Measurements from ENCODE around the gene TMEM190.

Gene TMEM190

DNA sequence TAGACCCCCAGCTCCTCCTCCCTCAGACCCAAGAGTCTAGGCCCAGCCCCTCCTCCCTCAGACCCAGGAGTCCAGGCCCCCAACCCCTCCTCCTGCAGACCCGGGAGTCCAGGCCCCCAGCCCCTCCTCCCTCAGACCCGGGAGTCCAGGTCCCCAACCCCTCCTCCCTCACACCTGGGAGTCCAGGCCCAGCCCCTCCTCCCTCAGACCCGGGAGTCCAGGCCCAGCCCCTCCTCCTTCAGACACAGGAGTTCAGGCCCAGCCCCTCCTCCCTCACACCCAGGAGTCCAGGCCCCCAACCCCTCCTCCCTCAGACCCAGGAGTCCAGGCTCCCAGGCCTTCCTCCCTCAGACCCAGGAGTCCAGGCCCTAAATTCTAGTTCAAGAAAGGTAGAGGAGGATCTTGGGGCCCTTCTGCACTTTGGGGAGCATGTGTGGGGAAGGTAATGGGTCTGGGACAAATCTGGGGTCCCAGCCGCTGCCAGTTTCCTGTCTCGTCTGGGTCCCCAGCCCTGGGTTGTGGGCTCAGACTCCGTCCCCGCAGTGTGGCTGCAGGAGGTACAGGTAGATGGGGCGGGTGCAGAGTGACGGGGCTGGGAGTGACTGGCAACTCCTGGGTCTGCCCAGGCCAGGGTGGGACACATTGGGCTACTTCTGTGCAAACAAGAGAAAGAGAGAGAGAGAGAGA is 3.2 kb upstream of the TMEM190 start:
- Mint-ChIP-seq H3K9me3 (no peaks in the 10 kb centered on the region), H3K36me3 (no peaks in the 10 kb centered on the region), H3K27me3 (peaks cover 92% of the 10 kb centered on the region), H3K4me3 (no peak overlapping the region), H3K4me1 (peaks cover 9% of the 10 kb centered on the region), H3K27ac (no peak overlapping the region)
- CTCF ChIA-PET: interaction anchor here (0.6 kb wide), 1 partner anchor 85 kb away, joined by 3 read pairs; no protein-coding TSS in a partner anchor
- DNase-seq: no peak

DNA sequence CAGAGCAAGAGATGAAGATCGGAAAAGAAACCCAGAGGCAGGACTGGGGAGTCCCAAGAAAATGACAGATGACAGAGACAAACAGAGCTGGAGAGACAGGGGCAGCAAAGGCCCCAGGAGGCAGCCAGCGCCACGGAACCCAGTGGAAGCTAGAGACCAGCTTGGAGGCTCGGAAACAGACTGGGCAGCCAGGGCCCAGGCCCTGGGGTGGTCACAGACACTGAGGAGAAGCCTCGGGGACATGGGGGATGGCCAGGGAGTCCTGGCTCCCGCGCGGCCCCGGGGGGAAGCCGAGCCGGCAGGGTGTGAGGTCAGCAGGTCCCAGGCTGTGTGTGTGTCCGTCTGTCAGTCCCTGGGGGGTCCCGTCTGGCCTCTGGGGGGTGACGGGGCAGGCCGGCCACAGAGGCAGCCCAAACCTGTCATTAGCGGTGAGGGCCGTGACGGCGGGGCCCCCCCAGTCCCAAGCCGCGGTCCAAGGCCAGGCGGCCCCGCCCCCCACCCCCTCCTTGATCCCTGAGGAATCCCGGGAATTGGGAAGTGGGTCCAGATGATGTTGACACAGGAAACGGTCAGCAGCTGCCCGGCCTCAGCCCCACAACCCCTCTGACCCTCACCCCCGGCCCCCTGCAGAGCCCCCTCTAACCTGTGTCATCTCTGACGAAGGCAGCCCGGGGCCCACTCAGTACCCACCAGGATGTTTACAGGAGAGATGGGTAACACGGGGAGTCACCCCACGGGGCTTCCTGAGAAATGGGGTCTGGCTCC is 2.5 kb upstream of the TMEM190 start:
- H3K9me3 Mint-ChIP-seq: no peaks in the 10 kb centered on the region
- H3K4me1 Mint-ChIP-seq: peaks cover 7% of the 10 kb centered on the region
- no peak overlapping the region for H3K4me3 Mint-ChIP-seq
- no peak overlapping the region for H3K27ac Mint-ChIP-seq
- H3K36me3 Mint-ChIP-seq: no peaks in the 10 kb centered on the region
- H3K27me3 Mint-ChIP-seq: peaks cover 85% of the 10 kb centered on the region
- CTCF ChIA-PET: no interaction called here
- DNase-seq: no peak

DNA sequence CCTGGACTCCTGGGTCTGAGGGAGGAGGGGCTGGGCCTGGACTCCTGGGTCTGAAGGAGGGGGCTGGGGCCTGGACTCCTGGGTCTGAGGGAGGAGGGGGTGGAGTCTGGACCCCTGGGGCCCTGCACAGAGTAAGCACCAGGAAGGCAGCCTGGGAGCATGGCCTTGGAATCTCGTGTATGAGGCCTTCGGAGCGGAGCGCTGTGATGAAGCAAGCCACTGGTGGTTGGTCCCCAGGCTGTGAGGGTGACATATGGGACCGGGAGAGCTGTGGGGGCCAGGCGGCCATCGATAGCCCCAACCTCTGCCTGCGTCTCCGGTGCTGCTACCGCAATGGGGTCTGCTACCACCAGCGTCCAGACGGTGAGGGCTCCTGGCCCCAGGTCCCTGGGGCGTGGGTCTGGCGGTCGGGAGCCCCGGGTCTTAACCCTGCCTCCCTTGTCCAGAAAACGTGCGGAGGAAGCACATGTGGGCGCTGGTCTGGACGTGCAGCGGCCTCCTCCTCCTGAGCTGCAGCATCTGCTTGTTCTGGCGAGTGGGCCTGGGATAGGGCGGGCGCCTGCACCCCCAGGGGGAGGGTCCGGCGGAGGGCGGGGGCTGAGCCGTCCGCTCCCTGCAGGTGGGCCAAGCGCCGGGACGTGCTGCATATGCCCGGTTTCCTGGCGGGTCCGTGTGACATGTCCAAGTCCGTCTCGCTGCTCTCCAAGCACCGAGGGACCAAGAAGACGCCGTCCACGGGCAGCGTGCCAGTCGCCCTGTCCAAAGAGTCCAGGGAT is 918 bp downstream of the TMEM190 start:
- peaks cover 14% of the 10 kb centered on the region for H3K36me3 Mint-ChIP-seq
- H3K9me3 Mint-ChIP-seq: no peaks in the 10 kb centered on the region
- no peak overlapping the region for H3K27ac Mint-ChIP-seq
- CTCF ChIA-PET: interaction anchor here (0.7 kb wide), 1 partner anchor 430 kb away, joined by 3 read pairs; no protein-coding TSS in a partner anchor
- no peak for DNase-seq
- peaks cover 13% of the 10 kb centered on the region for H3K4me1 Mint-ChIP-seq
- H3K4me3 Mint-ChIP-seq: no peak overlapping the region
- peaks cover 52% of the 10 kb centered on the region for H3K27me3 Mint-ChIP-seq

DNA sequence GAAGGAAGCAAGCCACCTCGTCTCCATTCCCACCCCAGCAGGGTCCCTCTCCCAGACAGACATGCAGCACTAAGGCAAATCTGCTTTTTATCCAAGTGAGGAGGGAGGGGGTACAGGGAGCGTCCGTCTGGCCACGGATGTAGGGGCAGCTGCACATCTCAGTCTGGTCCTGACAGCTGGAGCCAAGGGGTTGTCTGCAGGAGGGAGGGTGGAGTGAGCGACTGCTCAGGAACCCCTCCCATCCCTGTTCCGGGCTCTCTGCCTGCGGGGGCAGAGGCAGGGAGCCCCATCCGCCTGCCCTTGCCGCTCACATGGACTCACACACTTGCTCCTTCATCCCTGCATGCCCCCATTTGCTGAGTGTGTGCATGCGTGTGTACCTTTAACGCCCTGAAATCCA is 2.5 kb downstream of the TMEM190 start:
- CTCF ChIA-PET: no interaction called here
- DNase-seq: no peak
- Mint-ChIP-seq H3K9me3 (no peaks in the 10 kb centered on the region), H3K27ac (no peak overlapping the region), H3K4me3 (no peak overlapping the region), H3K36me3 (peaks cover 16% of the 10 kb centered on the region), H3K27me3 (peaks cover 36% of the 10 kb centered on the region), H3K4me1 (peaks cover 22% of the 10 kb centered on the region)

DNA sequence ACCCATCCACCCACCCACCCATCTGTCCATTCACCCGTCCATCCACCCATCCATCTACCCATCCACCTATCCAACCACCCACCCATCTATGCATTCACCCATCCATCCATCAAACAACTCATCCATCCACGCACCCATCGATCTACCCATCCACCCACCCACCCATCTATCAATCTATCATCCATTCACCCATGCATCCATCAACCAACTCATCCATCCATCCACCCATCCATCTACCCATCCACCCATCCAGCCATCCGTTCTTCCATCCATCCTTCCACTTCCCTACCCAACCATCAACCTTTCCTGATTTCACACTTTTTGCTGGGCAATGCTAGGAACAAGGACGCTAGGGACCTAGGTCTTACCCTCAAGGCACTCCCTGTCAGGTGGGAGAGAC is 5.4 kb downstream of the TMEM190 start:
- Mint-ChIP-seq H3K4me1 (peaks cover 40% of the 10 kb centered on the region), H3K9me3 (no peaks in the 10 kb centered on the region), H3K36me3 (peaks cover 30% of the 10 kb centered on the region), H3K27me3 (peaks cover 10% of the 10 kb centered on the region), H3K4me3 (peak overlapping the region; percentile 90), H3K27ac (peak overlapping the region; percentile 30)
- CTCF ChIA-PET: no interaction called here
- no peak for DNase-seq

DNA sequence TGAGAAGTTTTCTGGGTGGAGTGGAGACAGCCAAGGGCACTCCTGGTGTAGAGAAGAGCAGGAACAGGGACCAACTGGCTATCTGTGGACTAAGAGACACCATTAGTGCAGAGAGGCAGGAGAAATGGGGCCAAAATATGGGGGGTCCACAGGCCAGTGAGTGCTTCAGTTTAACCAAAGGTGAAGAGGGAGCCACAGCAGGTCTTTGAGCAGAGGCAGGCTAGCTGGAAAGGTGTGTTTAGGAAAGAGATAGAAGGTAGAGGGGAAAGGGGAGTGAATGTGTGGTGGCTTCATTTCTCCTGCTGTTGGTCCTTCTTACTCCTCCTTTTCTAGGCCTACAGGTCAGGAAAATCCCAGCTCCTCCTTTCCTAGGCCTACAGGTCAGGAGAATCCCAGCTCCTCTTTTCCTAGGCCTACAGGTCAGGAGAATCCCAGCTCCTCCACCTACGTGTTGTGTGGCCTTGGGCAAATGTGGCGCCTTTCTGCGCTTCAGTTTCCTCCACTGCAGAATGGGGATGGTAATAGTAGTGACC is 6.0 kb downstream of the TMEM190 start:
- H3K27ac Mint-ChIP-seq: peak overlapping the region; percentile 93
- H3K27me3 Mint-ChIP-seq: peaks cover 4% of the 10 kb centered on the region
- H3K4me1 Mint-ChIP-seq: peaks cover 46% of the 10 kb centered on the region
- no peaks in the 10 kb centered on the region for H3K9me3 Mint-ChIP-seq
- peaks cover 36% of the 10 kb centered on the region for H3K36me3 Mint-ChIP-seq
- peak overlapping the region; percentile 90 for H3K4me3 Mint-ChIP-seq
- CTCF ChIA-PET: interaction anchor here (2.7 to 3.1 kb wide), 2 partner anchors 81 to 91 kb away, joined by 13 to 25 read pairs; no protein-coding TSS in a partner anchor
- no peak for DNase-seq

DNA sequence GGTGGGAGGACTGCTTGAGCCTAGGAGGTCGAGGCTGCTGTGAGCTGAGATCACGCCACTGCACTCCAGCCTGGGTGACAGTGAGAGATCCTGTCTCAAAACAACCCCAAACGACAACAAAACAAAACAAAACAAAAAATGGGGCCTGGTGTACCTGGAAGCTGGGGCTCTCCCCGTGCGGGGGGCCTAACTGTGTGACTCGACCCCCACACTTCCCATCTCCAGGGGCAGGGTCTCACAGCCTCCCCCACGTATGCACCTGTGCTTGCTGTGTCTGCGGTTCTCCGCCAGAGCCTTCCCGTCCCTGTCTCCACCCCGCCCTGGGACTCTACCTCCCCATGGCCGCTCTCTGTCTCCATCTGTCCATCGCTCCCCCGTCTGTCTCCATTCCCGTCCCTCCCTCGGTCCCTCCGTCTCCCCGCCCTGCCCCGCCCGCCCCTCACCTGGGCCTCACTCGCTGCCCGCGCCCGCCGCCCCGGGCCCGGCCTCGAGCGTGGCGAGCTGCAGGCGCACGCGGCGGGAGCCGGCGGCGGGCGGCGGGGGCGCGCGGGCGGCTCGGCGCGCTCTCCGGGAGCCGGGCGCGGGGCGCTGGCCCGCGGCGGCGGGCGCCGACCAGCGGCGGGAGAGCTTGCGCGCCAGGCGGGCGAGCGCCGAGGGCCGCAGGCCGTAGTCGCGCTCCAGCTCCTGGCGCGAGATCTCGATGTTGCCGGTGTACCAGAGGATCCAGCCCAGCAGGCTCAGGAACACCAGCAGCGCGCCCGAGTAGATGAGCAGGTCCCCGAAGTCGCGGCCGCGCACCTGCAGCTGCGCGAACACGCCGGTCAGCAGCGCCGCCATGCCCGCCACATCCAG is 6.9 kb downstream of the TMEM190 start:
- peaks cover 55% of the 10 kb centered on the region for H3K4me1 Mint-ChIP-seq
- H3K9me3 Mint-ChIP-seq: no peaks in the 10 kb centered on the region
- H3K4me3 Mint-ChIP-seq: peak overlapping the region; percentile 90
- DNase-seq: peak; percentile 67
- peak overlapping the region; percentile 93 for H3K27ac Mint-ChIP-seq
- CTCF ChIA-PET: interaction anchor here (0.5 to 3.1 kb wide), 8 partner anchors 25 to 176 kb away, joined by 3 to 25 read pairs (median 4); partner anchors contain the start of gene KMT5C
- peaks cover 45% of the 10 kb centered on the region for H3K36me3 Mint-ChIP-seq
- H3K27me3 Mint-ChIP-seq: no peaks in the 10 kb centered on the region

DNA sequence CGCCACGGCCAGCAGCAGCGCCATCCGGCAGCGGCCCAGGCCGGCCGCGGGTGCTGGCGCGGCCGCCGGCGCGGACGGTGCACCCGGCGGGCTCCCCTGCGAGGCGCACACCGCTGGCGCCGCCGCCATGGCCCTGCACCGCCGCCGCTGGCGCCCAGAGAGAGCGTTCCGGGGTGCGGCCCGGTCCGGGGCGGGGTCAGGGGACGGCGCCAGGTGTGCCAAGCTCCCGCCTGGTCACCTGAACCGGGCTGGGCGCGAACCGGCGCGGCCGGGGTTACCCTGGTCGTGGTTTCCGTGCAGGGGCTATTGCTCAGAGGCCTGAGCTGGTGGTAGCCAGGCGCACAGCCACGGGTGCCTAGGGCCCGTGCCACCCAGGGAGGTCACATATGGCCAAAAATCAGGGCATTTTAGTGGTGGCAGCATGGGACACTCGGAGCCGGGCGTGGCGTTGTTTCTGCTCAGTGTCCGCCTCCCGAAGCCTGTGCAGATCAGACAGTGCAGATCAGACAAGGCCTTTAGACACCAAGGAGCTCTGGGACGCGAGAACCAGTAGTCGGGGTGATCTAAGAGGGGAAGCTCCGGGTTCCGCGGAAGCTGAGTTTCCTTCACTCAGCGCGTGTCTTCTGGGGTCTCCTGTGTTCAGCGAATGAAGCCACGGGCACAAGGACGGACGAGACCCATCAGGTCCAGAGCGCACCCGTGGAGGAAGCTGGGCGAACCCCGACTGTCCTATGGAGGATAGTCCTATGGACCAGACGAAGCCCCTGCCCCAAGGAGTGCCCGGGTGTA is 7.7 kb downstream of the TMEM190 start, which contains the start of gene TMEM238:
TMEM238 (minus strand) TSS at position 162 of the 789 bp plus-strand sequence; CDS start at position 129, 33 bp downstream.
- no peaks in the 10 kb centered on the region for H3K9me3 Mint-ChIP-seq
- H3K36me3 Mint-ChIP-seq: peaks cover 50% of the 10 kb centered on the region
- H3K27me3 Mint-ChIP-seq: no peaks in the 10 kb centered on the region
- peak within 1 kb of the TSS; percentile 97 for H3K27ac Mint-ChIP-seq
- peak within 1 kb of the TSS; percentile 97 for H3K4me3 Mint-ChIP-seq
- CTCF ChIA-PET: interaction anchor here (0.9 to 3.1 kb wide), 8 partner anchors 24 to 130 kb away, joined by 3 to 25 read pairs (median 4); partner anchors contain the start of gene KMT5C
- peaks cover 63% of the 10 kb centered on the region for H3K4me1 Mint-ChIP-seq
- peak; percentile 64 for DNase-seq

DNA sequence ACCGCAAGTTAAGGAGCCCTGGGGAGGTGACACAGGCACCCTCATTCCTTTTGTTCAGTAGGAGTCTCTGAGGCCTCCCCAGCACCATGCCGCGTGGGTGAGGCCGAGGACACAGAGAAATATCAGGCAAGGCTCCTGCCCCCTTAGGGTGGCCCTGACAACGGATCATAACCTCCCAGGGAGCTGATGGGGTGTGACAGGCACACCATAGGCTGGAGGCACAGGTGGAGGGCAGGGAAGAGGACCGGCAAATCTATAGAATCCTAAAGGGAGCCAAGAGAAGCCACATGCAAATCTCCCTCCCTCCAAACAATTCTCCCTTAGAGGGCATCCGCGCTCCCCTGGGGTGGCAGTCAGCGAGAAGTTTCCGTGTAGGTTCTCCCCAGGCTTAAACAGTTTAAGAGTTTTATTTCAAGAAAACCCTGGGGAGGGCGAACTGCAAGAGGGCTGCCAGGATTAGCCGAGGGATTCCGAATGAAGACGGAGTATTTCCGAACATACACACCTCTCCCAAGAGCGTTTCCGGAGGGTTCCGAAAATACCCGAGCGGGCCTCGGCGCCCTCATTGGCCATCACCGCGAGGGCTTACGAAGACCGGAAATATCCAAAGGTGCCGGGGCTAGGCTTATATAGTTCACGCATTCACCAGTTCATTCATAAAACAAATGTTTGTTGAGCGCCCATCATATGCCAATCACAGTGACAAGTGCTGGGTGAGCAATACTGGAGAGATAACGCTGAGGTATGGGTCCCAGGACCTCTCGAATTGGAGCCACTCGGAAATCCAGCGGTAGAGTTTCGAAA is 8.5 kb downstream of the TMEM190 start:
- CTCF ChIA-PET: interaction anchor here (0.9 to 3.1 kb wide), 7 partner anchors 19 to 131 kb away, joined by 3 to 25 read pairs (median 5); partner anchors contain the start of gene KMT5C

DNA sequence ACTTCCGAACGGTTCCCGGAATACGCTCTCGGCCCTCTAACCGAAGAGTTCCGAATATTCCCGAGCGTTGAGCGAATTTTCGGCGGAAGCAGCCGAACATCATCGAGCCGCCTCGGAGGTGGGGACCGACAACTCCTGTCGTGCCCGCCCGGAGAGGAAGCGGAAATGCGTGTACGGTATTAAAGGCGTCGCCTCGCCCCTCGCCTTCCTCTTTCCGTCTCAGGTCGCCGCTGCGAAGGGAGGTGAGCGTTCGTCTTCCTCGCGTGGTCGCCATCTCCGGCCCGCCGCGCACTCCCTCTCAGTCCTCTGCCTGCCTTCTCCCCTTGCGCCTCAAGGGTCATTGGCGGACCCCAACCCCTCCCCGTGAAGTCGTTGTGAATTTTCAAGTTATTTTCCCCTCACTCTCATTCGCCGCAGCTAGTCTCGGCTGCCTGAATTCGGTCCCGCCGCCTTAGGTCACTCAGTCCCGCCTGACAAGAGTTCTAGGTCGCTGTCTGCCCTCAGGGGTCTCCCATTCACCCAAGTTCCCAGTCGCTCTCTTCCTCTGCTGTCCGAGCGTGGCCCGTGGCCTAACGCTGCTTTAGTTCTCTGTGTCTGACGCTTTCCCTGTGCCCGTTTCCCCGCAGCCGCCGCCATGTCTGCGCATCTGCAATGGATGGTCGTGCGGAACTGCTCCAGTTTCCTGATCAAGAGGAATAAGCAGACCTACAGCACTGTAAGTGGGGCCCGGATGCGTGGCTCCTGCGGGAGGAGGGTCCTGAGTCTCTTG is 9.3 kb downstream of the TMEM190 start, which contains the start of gene RPL28:
RPL28 (plus strand) TSS at position 209 of the 769 bp plus-strand sequence; CDS start at position 635, 426 bp downstream.
- H3K27me3 Mint-ChIP-seq: no peaks in the 10 kb centered on the region
- CTCF ChIA-PET: interaction anchor here (1.0 kb wide), 1 partner anchor 19 kb away, joined by 3 read pairs; no protein-coding TSS in a partner anchor
- peak within 1 kb of the TSS; percentile 97 for H3K4me3 Mint-ChIP-seq
- peak within 1 kb of the TSS; percentile 97 for H3K27ac Mint-ChIP-seq
- no peaks in the 10 kb centered on the region for H3K9me3 Mint-ChIP-seq
- peaks cover 76% of the 10 kb centered on the region for H3K4me1 Mint-ChIP-seq
- peaks cover 60% of the 10 kb centered on the region for H3K36me3 Mint-ChIP-seq
- DNase-seq: peak; percentile 98

More for the DNA sequence above, 8.5 kb downstream of the TMEM190 start:
- H3K27ac Mint-ChIP-seq: peak overlapping the region; percentile 97
- H3K9me3 Mint-ChIP-seq: no peaks in the 10 kb centered on the region
- peaks cover 54% of the 10 kb centered on the region for H3K36me3 Mint-ChIP-seq
- H3K4me1 Mint-ChIP-seq: peaks cover 70% of the 10 kb centered on the region
- no peaks in the 10 kb centered on the region for H3K27me3 Mint-ChIP-seq
- peak; percentile 98 for DNase-seq
- H3K4me3 Mint-ChIP-seq: peak overlapping the region; percentile 97

DNA sequence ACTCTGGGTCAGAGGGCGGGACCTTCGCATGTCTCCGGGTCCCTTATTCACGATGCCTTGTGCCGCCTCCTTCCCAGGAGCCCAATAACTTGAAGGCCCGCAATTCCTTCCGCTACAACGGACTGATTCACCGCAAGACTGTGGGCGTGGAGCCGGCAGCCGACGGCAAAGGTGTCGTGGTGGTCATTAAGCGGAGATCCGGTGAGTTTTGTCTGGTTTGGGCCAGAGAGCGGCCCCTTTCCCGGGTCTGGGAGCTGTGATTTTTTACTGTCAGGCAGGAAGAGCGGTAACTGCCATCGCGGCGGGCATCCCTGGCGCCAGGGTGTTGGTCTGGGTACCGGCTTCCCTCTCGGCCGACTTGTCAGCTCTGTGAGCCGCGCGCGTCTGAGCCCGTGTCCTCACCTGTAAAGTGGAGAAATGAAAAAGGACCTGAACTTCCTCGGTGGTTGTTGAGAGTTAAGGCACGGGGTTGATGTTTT is 9.9 kb downstream of the TMEM190 start:
- no peaks in the 10 kb centered on the region for H3K27me3 Mint-ChIP-seq
- no peak for DNase-seq
- peaks cover 58% of the 10 kb centered on the region for H3K36me3 Mint-ChIP-seq
- CTCF ChIA-PET: interaction anchor here (1.0 to 1.6 kb wide), 3 partner anchors 11 to 117 kb away, joined by 3 to 4 read pairs (median 3); no protein-coding TSS in a partner anchor
- peak overlapping the region; percentile 97 for H3K4me3 Mint-ChIP-seq
- peaks cover 75% of the 10 kb centered on the region for H3K4me1 Mint-ChIP-seq
- no peaks in the 10 kb centered on the region for H3K9me3 Mint-ChIP-seq
- peak overlapping the region; percentile 97 for H3K27ac Mint-ChIP-seq

All from activated naive CD4-positive, alpha-beta T cell treated with anti-CD3 and anti-CD28 coated beads, Interleukin-2, amount 10 ng/mL, durations not matched to agents 7 days and 5 days (primary cell).